KOPT-K1 (cell line): Measurements from ENCODE around the gene GREB1.
"Not testable (repeated sequence)": the region's sequence is repeated elsewhere in the genome, so short reads cannot be mapped to it uniquely, and the experiment has no call there.

Experiments used
- H3K27ac ChIP-seq: fragments of 200-600 bp; sonication (generic); 2 replicates; pipeline ENCODE4 v1.5.1; 2016; ENCODE audit warnings: antibody characterized with exemption, mild to moderate bottlenecking, low read depth, low read length; ENCODE audit not compliant: poor library complexity, severe bottlenecking
- H3K36me3 ChIP-seq: fragments of 200-600 bp; sonication (generic); 2 replicates; pipeline ENCODE4 v1.5.1; 2017; ENCODE audit warnings: antibody characterized with exemption, mild to moderate bottlenecking, low read length, moderate library complexity; ENCODE audit not compliant: insufficient read depth
- H3K9me3 ChIP-seq: fragments of 200-600 bp; sonication (generic); 2 replicates; pipeline ENCODE4 v1.5.1; 2017; ENCODE audit warnings: antibody characterized with exemption, low read length, mild to moderate bottlenecking; ENCODE audit not compliant: insufficient read depth, poor library complexity, severe bottlenecking

Gene GREB1

DNA sequence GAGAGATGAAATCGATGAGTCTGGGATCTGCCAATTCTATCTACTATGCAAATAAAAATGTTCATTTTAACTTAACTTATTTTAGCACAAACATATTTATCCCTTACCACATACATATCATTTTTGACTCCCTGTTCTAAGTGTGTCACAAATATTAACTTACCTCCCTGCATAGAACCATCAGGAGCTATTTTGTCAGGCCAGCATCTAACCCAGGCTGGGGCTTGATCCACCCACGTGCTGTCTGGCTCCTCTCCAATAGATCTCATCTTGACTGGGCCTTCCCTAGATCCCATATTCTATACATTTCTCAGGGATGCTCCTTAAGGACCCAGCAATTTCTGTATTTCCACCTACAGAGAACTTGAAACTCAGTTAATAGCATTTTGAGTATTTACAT, 115.2 kb downstream of the GREB1 start:
- no peaks in the 10 kb centered on the region for H3K9me3 ChIP-seq
- H3K36me3 ChIP-seq: no peaks in the 10 kb centered on the region
- no peak overlapping the region for H3K27ac ChIP-seq

GRCh38 chr2:11651856-11652548, 118.2 kb downstream of the GREB1 start:
- Histone ChIP-seq H3K27ac (no peak overlapping the region), H3K9me3 (no peaks in the 10 kb centered on the region), H3K36me3 (no peaks in the 10 kb centered on the region)

- Histone ChIP-seq H3K27ac (no peak overlapping the region), H3K36me3 (no peaks in the 10 kb centered on the region), H3K9me3 (no peaks in the 10 kb centered on the region)
Observed at GRCh38 chr2:11652553-11652952, 118.7 kb downstream of the GREB1 start.

- Histone ChIP-seq H3K9me3 (no peaks in the 10 kb centered on the region), H3K36me3 (no peaks in the 10 kb centered on the region), H3K27ac (no peak overlapping the region)
Observed at GRCh38 chr2:11655495-11655894, 121.7 kb downstream of the GREB1 start.

- no peak overlapping the region for H3K27ac ChIP-seq
- H3K36me3 ChIP-seq: no peaks in the 10 kb centered on the region
- H3K9me3 ChIP-seq: no peaks in the 10 kb centered on the region
Observed at GRCh38 chr2:11656252-11656651, 122.4 kb downstream of the GREB1 start.

GRCh38 chr2:11656671-11657101, 122.8 kb downstream of the GREB1 start:
- Histone ChIP-seq H3K27ac (no peak overlapping the region), H3K9me3 (no peaks in the 10 kb centered on the region), H3K36me3 (no peaks in the 10 kb centered on the region)

- Histone ChIP-seq H3K36me3 (no peaks in the 10 kb centered on the region), H3K27ac (no peak overlapping the region), H3K9me3 (peaks cover 4% of the 10 kb centered on the region)
Observed at GRCh38 chr2:11657195-11657594, 123.3 kb downstream of the GREB1 start.

GRCh38 chr2:11657646-11658045, 123.8 kb downstream of the GREB1 start:
- no peaks in the 10 kb centered on the region for H3K36me3 ChIP-seq
- no peak overlapping the region for H3K27ac ChIP-seq
- H3K9me3 ChIP-seq: peaks cover 6% of the 10 kb centered on the region

- Histone ChIP-seq H3K27ac (no peak overlapping the region), H3K36me3 (no peaks in the 10 kb centered on the region), H3K9me3 (peaks cover 14% of the 10 kb centered on the region)
Observed at GRCh38 chr2:11658208-11659114, 124.6 kb downstream of the GREB1 start.

GRCh38 chr2:11659115-11659475, 125.2 kb downstream of the GREB1 start:
- Histone ChIP-seq H3K36me3 (no peaks in the 10 kb centered on the region), H3K27ac (no peak overlapping the region), H3K9me3 (peaks cover 14% of the 10 kb centered on the region)

- Histone ChIP-seq H3K27ac (no peak overlapping the region), H3K9me3 (peaks cover 14% of the 10 kb centered on the region), H3K36me3 (no peaks in the 10 kb centered on the region)
Observed at GRCh38 chr2:11659851-11660250, 126.0 kb downstream of the GREB1 start.

GRCh38 chr2:11660396-11660795, 126.6 kb downstream of the GREB1 start:
- H3K27ac ChIP-seq, H3K36me3 ChIP-seq: not testable (repeated sequence)
- H3K9me3 ChIP-seq: peaks cover 14% of the 10 kb centered on the region

DNA sequence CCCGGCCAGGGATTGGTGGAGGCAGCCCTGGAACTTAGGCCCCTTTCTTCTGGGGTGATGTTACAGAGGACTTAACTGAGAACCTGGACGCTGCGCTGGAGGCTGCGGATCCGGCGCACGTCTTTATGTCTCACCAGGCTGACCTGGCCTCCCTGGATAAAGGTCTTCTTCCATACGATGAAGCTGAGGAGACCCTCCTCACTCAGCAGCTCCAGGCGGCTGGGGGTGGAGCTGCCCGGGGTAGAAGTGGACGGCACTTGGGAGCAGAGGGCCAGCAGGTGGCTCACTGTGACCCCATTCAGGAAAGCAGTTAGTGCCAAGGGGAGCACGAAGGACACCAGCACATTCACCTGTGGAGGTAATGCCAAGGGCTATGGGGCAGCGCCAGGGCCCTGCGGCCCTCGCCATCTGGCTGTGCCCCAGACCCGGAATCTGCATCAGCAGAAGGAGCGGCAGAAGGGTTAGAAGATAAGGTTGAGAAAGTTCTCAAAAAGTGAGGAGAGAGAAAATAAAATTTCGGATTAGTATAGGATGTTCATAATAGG, 128.1 kb downstream of the GREB1 start:
- Histone ChIP-seq H3K27ac (no peak overlapping the region), H3K9me3 (peaks cover 14% of the 10 kb centered on the region), H3K36me3 (no peaks in the 10 kb centered on the region)

DNA sequence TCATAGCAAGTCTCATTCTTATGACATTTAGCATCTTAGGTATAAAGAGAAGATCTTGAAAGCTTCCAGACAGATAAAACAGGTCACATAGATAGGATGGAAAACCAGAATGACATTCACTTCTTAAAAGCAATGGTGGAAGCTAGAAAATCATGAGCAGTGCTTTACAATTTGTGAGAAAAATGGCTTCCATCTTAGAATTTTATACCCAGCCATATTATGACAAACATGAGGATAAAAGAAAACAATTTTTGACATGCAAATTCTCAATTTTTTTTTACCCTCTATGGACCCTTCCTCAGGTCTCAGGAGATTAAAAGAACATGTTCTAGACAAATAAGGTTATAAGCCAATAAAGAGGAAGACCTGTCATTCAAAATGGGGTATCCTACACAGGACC, 129.0 kb downstream of the GREB1 start:
- Histone ChIP-seq H3K27ac (no peak overlapping the region), H3K36me3 (no peaks in the 10 kb centered on the region), H3K9me3 (peaks cover 14% of the 10 kb centered on the region)

DNA sequence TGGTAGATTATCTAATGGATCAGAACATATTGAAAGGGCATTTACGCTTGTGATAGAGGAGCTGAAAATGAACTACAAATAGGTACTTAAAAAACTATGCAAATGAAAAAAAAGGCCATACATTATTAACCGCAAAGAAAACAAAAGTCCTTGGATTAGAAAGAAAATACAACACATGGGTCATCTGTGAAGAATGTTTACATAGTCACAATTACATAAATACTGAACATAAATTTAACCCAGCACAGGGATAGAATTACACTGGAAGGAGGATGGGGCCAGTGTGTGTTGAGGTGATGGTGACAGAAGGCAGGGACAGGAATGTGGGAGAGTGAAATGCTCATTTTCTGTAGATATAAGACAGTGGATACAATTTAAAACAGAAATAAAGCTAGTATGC, 129.6 kb downstream of the GREB1 start:
- Histone ChIP-seq H3K27ac (no peak overlapping the region), H3K9me3 (peaks cover 14% of the 10 kb centered on the region), H3K36me3 (no peaks in the 10 kb centered on the region)
